GM12864 (cell line): Measurements from ENCODE around the gene ACTR8.

Experiments used
- DNase-seq: peaks from one replicate; pipeline ENCODE4 v3.0.0-alpha.2; 2011; ENCODE audit warnings: low read depth
- H3K4me3 ChIP-seq: 2 replicates; pipeline ENCODE4 v1.5.1; 2011; ENCODE audit warnings: mild to moderate bottlenecking, low read depth, low read length, control low read depth
- CTCF ChIP-seq: IDR thresholded peaks from 2 replicates; pipeline ENCODE4 v1.5.1; 2011; ENCODE audit warnings: low read depth, mild to moderate bottlenecking, moderate library complexity, low read length, control low read depth, inconsistent platforms; ENCODE audit errors: missing control alignments

The ACTR8 gene

DNA sequence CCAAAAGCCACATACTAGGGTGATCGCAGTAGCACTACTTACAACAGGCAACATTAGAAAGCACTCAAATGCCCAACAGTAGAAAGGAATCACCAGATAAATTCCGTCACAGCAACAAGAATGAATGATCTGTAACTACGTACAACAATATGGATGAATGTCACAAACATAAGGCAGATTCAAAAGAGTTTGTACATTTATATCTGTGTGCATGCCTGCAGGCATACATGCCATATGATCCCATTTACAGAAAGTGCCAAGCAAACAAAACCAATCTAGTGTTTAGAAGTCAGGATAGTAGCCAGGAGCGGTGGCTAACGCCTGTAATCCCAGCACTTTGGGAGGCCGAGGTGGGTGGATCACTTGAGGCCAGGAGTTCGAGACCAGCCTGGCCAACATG lies 32.0 kb downstream of the ACTR8 start:
- no peak for DNase-seq
- TF ChIP-seq CTCF: no peak

DNA sequence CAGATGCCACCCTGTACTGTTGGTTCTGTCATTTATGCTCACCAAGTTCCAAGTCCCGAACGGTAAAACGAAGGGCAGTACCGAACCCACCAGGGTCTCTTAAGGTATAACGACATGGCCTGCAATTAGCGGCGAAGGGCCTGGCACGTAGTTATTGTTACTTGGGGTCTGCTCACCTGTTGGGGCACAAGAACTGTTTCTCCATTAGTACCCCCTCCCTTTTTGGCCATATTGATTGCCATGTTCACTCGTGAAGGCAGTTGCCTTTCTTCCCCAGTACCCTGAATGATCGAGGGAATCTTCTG lies 35.1 kb downstream of the ACTR8 start:
- no peak for TF ChIP-seq CTCF
- H3K4me3 ChIP-seq: peak overlapping the region; percentile 72; the same call in 1 of the 2 replicates
- DNase-seq: no peak

More for the DNA sequence above, 32.0 kb downstream of the ACTR8 start:
- H3K4me3 ChIP-seq: no peak overlapping the region

- peak within 1 kb of the TSS; percentile 72 for H3K4me3 ChIP-seq
- DNase-seq: no peak
- TF ChIP-seq CTCF: peak; percentile 3
These were observed 35.7 kb downstream of the ACTR8 start, which contains the start of the genes CHDH and IL17RB for GRCh38 chr3:53846134-53846850. CHDH (minus strand) TSS chr3:53846419; CDS start chr3:53824008, 22,411 bp downstream. IL17RB (plus strand) TSS chr3:53846568; CDS start chr3:53846589, 21 bp downstream.

DNA sequence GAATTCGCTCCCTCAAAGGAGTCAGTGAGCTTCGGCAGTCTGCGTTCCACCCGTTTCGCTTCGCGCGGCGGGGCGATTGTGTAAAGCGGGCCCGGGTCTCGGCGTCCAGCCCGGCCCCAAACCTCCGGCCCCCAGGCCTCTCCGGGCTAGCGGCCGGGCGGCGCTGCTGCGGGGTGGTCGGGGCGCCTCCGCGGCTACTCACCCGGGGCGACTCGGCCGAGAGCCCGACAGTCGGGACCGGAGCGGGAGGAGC lies 36.1 kb downstream of the ACTR8 start:
- no peak for TF ChIP-seq CTCF
- peak overlapping the region; percentile 72 for H3K4me3 ChIP-seq
- DNase-seq: no peak

- DNase-seq: no peak
- H3K4me3 ChIP-seq: peak overlapping the region; percentile 72
- peak; percentile 41 for TF ChIP-seq CTCF
These were observed 36.7 kb downstream of the ACTR8 start for GRCh38 chr3:53845103-53845880.

- no peak for DNase-seq
- no peak for TF ChIP-seq CTCF
- peak overlapping the region; percentile 72 for H3K4me3 ChIP-seq
These were observed 37.5 kb downstream of the ACTR8 start for GRCh38 chr3:53844262-53845102.
